ENCODE measurements around the gene RAB7A.

DNA sequence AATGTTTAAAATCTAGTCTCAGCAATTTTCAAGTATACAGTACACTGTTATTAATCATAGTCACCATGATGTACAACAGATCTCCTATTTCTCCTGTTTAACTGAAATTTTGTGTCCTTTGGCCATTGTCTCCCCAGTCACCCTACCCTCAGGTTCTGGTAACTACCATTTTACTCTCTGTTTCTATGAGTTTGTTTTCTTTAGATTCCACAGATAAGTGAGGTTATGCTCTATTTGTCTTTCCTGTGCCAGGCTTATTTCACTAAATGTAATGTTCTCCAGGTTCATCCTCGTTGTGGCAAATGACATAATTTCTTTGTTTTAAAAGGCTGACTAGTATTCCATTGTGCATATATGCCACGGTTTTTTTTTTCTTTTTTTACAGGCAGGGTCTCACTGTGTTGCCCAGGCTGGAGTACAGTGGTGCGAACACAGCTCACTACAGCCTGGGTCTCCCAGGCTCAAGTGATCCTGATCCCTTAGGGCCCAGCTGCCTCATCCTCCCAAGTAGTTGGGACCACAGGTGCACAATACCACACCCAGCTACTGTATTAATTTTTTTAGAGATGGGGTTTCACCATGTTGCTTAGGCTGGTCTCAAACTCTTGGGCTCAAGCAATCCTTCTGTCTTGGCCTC is 50.0 kb downstream of the RAB7A start:
- TF ChIP-seq, protein P1, sequence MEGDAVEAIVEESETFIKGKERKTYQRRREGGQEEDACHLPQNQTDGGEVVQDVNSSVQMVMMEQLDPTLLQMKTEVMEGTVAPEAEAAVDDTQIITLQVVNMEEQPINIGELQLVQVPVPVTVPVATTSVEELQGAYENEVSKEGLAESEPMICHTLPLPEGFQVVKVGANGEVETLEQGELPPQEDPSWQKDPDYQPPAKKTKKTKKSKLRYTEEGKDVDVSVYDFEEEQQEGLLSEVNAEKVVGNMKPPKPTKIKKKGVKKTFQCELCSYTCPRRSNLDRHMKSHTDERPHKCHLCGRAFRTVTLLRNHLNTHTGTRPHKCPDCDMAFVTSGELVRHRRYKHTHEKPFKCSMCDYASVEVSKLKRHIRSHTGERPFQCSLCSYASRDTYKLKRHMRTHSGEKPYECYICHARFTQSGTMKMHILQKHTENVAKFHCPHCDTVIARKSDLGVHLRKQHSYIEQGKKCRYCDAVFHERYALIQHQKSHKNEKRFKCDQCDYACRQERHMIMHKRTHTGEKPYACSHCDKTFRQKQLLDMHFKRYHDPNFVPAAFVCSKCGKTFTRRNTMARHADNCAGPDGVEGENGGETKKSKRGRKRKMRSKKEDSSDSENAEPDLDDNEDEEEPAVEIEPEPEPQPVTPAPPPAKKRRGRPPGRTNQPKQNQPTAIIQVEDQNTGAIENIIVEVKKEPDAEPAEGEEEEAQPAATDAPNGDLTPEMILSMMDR (IDR thresholded peaks at IDR 0.05) = no peak
- TF ChIP-seq POLR2A (IDR thresholded peaks at IDR 0.05) = no peak
